Progenitor cell of endocrine pancreas (in vitro differentiated cells): ENCODE data around the gene DIP2C. TPM values are rescaled to one million over a fixed set of nuclear protein-coding genes. Genes with fewer than 3 reads are reported as not detected.

Source experiments
- DNase-seq: peaks from one replicate; pipeline ENCODE4 v3.0.0; 2021; ENCODE audit warnings: low spot score; ENCODE audit not compliant: unreplicated experiment
- H3K27ac Mint-ChIP-seq: 2 replicates; pipeline ENCODE4 v1.8.0; 2021; ENCODE audit warnings: mild to moderate bottlenecking, moderate library complexity, mixed read lengths
- H3K27me3 Mint-ChIP-seq: 2 replicates; pipeline ENCODE4 v1.8.0; 2021; ENCODE audit warnings: mixed read lengths
- H3K36me3 Mint-ChIP-seq: 2 replicates; pipeline ENCODE4 v1.8.0; 2022; ENCODE audit warnings: mixed read lengths; ENCODE audit not compliant: insufficient read depth
- H3K4me1 Mint-ChIP-seq: 2 replicates; pipeline ENCODE4 v1.8.0; 2021; ENCODE audit warnings: low read depth, mixed read lengths
- H3K4me3 Mint-ChIP-seq: 2 replicates; pipeline ENCODE4 v1.8.0; 2021; ENCODE audit warnings: low read depth, mild to moderate bottlenecking, moderate library complexity, mixed read lengths
- H3K9me3 Mint-ChIP-seq: 2 replicates; pipeline ENCODE4 v1.8.0; 2021; ENCODE audit warnings: low read depth, mixed read lengths
- total RNA-seq: library from RNA; stranded (reverse); gene quantifications from 2 replicates; pipeline ENCODE4 v1.2.1, GENCODE V29; 2021
- TF ChIP-seq, protein P1 (sequence below): fragments of 200-600 bp; sonication (generic); IDR thresholded peaks from one replicate; pipeline ENCODE4 v1.5.0; 2021; ENCODE audit warnings: antibody characterized with exemption, mild to moderate bottlenecking; ENCODE audit not compliant: unreplicated experiment

Gene DIP2C
- total RNA-seq, 1 donor from 2014 or later: 27.2 TPM

DNA sequence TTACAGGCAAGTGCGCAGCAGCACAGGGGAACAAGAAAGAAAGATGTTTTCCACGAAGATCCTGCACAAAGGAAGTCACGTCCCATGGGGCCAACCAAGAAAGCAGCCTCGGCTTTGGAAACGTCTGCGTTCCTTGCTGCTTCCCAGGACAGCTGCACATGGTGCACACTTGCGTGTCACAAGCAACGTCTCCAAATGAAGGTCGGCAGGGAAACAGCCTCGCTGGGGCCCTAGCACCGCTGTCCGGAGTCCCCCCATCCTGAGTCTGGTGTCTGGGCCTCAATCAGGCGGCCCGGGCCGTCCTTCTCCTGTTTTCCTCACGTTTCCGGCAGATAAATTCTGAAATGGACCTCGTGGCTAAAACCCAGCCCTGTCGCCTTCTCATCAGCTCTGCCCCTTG, 206.2 kb downstream of the DIP2C start:
- no peak for DNase-seq
- no peaks in the 10 kb centered on the region for H3K4me1 Mint-ChIP-seq
- H3K9me3 Mint-ChIP-seq: peaks cover 5% of the 10 kb centered on the region
- no peak overlapping the region for H3K4me3 Mint-ChIP-seq
- no peaks in the 10 kb centered on the region for H3K27me3 Mint-ChIP-seq
- no peak overlapping the region for H3K27ac Mint-ChIP-seq
- TF ChIP-seq, protein P1, sequence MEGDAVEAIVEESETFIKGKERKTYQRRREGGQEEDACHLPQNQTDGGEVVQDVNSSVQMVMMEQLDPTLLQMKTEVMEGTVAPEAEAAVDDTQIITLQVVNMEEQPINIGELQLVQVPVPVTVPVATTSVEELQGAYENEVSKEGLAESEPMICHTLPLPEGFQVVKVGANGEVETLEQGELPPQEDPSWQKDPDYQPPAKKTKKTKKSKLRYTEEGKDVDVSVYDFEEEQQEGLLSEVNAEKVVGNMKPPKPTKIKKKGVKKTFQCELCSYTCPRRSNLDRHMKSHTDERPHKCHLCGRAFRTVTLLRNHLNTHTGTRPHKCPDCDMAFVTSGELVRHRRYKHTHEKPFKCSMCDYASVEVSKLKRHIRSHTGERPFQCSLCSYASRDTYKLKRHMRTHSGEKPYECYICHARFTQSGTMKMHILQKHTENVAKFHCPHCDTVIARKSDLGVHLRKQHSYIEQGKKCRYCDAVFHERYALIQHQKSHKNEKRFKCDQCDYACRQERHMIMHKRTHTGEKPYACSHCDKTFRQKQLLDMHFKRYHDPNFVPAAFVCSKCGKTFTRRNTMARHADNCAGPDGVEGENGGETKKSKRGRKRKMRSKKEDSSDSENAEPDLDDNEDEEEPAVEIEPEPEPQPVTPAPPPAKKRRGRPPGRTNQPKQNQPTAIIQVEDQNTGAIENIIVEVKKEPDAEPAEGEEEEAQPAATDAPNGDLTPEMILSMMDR: no peak
- H3K36me3 Mint-ChIP-seq: peaks cover 15% of the 10 kb centered on the region

GRCh38 chr10:482848-483247, 206.6 kb downstream of the DIP2C start:
- Mint-ChIP-seq H3K27me3 (no peaks in the 10 kb centered on the region), H3K27ac (no peak overlapping the region), H3K4me1 (no peaks in the 10 kb centered on the region), H3K9me3 (peaks cover 5% of the 10 kb centered on the region), H3K4me3 (no peak overlapping the region), H3K36me3 (peaks cover 15% of the 10 kb centered on the region)
- no peak for DNase-seq
- TF ChIP-seq, protein P1: no peak

GRCh38 chr10:482051-482501, 207.4 kb downstream of the DIP2C start:
- H3K4me3 Mint-ChIP-seq: no peak overlapping the region
- H3K27ac Mint-ChIP-seq: no peak overlapping the region
- no peak for DNase-seq
- TF ChIP-seq, protein P1: no peak
- no peaks in the 10 kb centered on the region for H3K4me1 Mint-ChIP-seq
- H3K9me3 Mint-ChIP-seq: peaks cover 8% of the 10 kb centered on the region
- H3K36me3 Mint-ChIP-seq: peaks cover 19% of the 10 kb centered on the region
- no peaks in the 10 kb centered on the region for H3K27me3 Mint-ChIP-seq

DNA sequence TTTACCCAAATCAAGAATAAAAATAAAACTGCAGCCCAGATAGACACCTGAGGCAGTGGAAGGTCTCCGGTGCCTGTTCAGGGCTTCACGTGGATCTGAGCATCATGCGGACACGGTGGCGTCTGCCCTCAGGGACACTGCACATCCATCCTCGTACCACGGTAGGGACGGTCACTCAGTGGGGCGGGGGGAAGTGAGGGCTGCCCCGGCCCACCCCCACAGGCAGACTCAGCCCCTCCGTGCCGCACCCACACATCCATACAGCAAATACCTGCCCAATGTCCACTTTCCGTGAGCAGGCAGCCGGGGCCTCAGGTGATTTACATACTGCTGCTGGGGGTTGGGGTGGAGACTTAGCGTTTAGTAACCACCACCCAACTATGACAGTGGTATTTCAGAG, 207.8 kb downstream of the DIP2C start:
- TF ChIP-seq, protein P1: no peak
- DNase-seq: no peak
- no peaks in the 10 kb centered on the region for H3K4me1 Mint-ChIP-seq
- no peaks in the 10 kb centered on the region for H3K27me3 Mint-ChIP-seq
- peaks cover 8% of the 10 kb centered on the region for H3K9me3 Mint-ChIP-seq
- peaks cover 21% of the 10 kb centered on the region for H3K36me3 Mint-ChIP-seq
- H3K4me3 Mint-ChIP-seq: no peak overlapping the region
- H3K27ac Mint-ChIP-seq: no peak overlapping the region

DNA sequence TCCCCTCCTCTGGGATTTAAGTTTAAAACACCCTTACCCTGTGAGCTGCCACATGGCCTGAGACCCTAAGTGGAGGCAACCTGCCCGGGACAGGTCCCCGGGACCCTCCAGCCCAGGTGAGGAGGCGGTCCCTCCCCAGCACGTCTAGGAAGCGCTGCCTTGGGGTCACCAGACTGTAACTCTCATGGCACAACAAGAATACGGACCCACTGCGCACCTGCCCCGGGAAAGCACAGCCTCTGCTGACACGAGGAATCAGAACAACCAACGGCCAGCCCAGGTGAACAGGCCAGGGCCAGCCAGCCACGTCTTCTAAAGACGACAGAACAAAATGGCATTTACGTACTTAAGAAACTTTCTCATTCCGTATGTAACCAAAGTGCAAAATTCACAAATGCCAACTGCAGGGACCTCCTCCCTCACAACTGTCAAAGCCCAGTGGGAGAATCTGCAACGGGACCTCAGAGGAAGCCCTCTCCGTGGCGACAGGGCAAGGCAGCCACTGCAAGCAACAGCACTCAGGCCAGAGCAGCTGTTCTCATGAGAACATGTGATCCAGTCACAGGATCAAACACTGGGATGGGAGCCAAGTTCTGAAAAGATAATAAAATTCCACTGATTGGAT, 208.4 kb downstream of the DIP2C start:
- no peak for DNase-seq
- no peaks in the 10 kb centered on the region for H3K27me3 Mint-ChIP-seq
- no peak overlapping the region for H3K27ac Mint-ChIP-seq
- peaks cover 23% of the 10 kb centered on the region for H3K36me3 Mint-ChIP-seq
- H3K4me1 Mint-ChIP-seq: no peaks in the 10 kb centered on the region
- peaks cover 8% of the 10 kb centered on the region for H3K9me3 Mint-ChIP-seq
- no peak overlapping the region for H3K4me3 Mint-ChIP-seq
- TF ChIP-seq, protein P1: no peak
